Kidney epithelial cell (primary cell): ENCODE data around the gene EDNRA. TPM values are rescaled to one million over a fixed set of nuclear protein-coding genes. Genes with fewer than 3 reads are reported as not detected.

Source experiments
- DNase-seq: peaks from one replicate; pipeline ENCODE4 v3.0.0-alpha.2; 2010; ENCODE audit warnings: low read depth
- H3K27me3 ChIP-seq: 2 replicates; pipeline ENCODE4 v1.6.0; 2011; ENCODE audit warnings: low read length; ENCODE audit not compliant: control insufficient read depth, insufficient read depth
- H3K36me3 ChIP-seq: 2 replicates; pipeline ENCODE4 v1.5.1; 2011; ENCODE audit warnings: low read length; ENCODE audit not compliant: control insufficient read depth, insufficient read depth
- H3K4me3 ChIP-seq: 2 replicates; pipeline ENCODE4 v1.5.1; 2011; ENCODE audit warnings: low read depth, mild to moderate bottlenecking, control low read depth, low read length
- total RNA-seq: library from RNA; depleted of rRNA; stranded (reverse); fragments of >200 nt; gene quantifications from 2 replicates; pipeline ENCODE4 v1.2.3, GENCODE V29; 2015
- TF ChIP-seq, protein P1 (sequence below): IDR thresholded peaks from 2 replicates; pipeline ENCODE4 v1.5.1; 2011; ENCODE audit warnings: mild to moderate bottlenecking, moderate library complexity, low read length, control low read depth, inconsistent platforms; ENCODE audit not compliant: insufficient read depth, poor library complexity, severe bottlenecking

Gene EDNRA
- total RNA-seq, 1 donor from 2014 or later: 11.7 TPM

DNA sequence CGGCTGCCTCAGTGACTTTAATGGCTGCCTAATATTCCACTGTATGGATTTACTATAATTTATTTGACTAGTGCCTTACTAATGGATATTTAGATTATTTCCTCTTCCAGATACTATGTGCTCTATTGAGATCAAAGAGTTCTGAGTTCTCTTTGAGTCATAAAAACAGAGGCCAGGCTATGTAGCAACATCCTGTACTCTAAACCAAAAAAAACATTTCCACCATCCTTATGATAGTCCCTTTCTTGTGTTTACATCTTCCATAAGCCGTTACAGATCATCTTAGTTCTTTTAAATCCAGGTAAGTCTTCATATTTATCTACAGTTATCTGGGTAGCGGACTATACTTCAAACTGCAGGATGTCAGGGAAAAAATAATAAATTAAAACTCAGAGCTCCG lies 79.7 kb downstream of the EDNRA start:
- no peaks in the 10 kb centered on the region for H3K36me3 ChIP-seq
- TF ChIP-seq, protein P1, sequence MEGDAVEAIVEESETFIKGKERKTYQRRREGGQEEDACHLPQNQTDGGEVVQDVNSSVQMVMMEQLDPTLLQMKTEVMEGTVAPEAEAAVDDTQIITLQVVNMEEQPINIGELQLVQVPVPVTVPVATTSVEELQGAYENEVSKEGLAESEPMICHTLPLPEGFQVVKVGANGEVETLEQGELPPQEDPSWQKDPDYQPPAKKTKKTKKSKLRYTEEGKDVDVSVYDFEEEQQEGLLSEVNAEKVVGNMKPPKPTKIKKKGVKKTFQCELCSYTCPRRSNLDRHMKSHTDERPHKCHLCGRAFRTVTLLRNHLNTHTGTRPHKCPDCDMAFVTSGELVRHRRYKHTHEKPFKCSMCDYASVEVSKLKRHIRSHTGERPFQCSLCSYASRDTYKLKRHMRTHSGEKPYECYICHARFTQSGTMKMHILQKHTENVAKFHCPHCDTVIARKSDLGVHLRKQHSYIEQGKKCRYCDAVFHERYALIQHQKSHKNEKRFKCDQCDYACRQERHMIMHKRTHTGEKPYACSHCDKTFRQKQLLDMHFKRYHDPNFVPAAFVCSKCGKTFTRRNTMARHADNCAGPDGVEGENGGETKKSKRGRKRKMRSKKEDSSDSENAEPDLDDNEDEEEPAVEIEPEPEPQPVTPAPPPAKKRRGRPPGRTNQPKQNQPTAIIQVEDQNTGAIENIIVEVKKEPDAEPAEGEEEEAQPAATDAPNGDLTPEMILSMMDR: no peak
- no peak overlapping the region for H3K4me3 ChIP-seq
- no peaks in the 10 kb centered on the region for H3K27me3 ChIP-seq
- DNase-seq: no peak

DNA sequence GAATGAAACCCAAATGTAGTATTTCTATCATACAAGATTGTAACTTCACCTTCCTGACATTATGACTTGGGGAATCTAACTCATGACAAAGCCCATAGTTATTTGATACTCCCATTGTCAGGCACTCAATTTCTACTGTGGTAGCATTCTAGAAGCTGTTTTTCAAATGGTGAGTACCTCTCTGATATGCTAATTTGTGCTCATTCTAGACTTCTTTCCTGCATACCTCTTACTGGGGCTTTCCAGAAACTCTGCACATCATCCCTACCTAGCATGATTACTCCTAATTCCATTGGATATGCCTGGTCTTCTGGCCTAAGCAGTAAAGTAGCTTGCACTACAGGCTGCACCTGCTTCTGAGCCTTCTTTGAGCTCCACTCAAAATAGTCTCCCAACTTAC lies 85.9 kb downstream of the EDNRA start:
- Histone ChIP-seq H3K36me3 (no peaks in the 10 kb centered on the region), H3K4me3 (no peak overlapping the region), H3K27me3 (no peaks in the 10 kb centered on the region)
- DNase-seq: no peak
- TF ChIP-seq, protein P1: no peak

DNA sequence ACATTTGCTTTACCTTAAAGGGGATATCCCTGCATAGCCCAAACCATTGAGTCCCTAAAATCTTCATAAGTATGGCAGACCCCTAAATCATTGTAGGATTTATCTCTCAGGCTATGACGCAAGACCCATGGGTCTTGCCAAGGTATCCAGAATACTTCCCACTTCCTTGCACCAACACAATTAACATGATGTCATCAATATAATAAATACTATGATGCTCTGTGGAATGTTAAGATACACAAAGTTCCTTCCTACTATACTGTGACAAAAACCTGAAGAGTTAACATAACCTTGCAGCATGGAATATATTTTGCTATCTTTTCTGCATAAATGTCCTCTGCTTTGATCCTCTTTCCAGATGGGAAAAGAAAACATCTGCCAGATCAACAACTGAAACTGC lies 86.4 kb downstream of the EDNRA start:
- TF ChIP-seq, protein P1: no peak
- H3K4me3 ChIP-seq: no peak overlapping the region
- DNase-seq: no peak
- no peaks in the 10 kb centered on the region for H3K36me3 ChIP-seq
- H3K27me3 ChIP-seq: no peaks in the 10 kb centered on the region

DNA sequence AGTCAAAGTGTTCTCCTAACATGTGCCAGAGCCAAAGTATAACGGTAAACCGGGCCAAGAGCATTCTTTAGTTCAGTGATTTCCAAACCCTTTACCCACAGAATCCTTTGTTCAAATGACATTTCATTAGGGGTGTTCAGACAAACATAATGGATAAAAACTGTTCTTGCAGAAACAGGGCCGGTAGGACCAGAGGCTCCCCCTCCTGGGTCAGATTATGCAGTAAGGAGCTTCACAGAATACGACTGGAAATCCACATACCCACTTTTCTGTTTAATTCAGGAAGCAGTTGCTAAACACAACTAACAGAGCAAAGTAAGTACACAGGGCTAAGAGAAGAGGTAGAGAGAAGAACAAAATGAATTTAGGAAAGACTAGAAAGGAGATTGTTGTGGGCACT lies 89.7 kb downstream of the EDNRA start:
- TF ChIP-seq, protein P1: no peak
- DNase-seq: no peak
- H3K27me3 ChIP-seq: no peaks in the 10 kb centered on the region
- H3K36me3 ChIP-seq: no peaks in the 10 kb centered on the region
- no peak overlapping the region for H3K4me3 ChIP-seq

DNA sequence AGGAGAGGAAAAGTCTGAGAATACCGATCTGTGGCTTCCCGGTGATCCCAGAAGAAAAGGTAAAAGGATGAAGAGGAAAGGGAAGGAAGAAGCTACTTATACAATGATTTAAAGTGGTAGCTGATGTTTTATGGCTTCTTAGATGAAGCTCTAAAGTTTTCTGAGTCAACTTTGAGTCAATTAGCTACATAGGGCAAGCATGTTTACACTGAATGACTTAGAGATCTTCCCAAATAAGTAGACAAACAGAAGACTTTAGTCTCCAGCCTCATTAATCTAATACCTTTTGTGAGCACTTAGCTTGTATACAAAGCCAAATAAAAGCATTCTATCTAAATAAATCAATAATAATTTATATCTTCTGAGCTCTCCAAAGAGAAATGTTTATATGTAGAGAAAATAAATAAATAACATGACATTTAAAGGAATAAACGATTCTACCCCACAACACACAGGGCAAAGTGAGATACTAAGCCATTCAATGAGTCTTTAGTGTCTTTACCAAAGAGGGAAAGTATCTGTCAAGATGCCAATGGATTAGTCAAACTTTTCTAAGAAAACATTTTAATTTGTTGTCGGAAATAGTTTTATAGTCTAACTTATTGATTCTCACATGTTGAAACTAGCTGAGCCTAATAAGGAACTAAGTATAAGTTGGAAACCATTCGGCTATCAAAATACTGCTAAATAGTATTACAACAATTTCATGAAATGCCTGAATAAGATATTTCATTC lies 90.3 kb downstream of the EDNRA start:
- Histone ChIP-seq H3K36me3 (no peaks in the 10 kb centered on the region), H3K4me3 (no peak overlapping the region), H3K27me3 (no peaks in the 10 kb centered on the region)
- TF ChIP-seq, protein P1: no peak
- DNase-seq: no peak

DNA sequence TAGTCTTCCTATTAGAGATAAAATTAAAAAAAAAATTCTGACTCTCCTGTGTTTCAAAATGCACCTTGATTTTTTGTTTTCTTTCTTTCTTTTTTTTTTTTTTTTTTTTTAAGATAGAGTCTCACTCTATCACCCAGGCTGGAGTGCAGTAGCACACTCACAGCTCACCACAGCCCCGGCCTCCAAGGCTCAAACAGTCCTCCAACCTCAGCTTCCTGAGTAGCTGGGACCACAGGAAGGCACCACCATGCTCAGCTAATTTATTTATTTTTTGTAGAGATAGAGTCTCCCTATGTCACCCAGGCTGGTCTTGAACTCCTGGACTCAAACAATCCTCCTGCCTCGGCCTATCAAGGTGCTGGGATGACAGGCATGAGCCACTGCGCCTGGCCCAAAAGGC lies 95.2 kb downstream of the EDNRA start:
- no peak overlapping the region for H3K4me3 ChIP-seq
- H3K36me3 ChIP-seq: no peaks in the 10 kb centered on the region
- DNase-seq: no peak
- H3K27me3 ChIP-seq: no peaks in the 10 kb centered on the region
- TF ChIP-seq, protein P1: no peak
